Panc1 (cell line): ENCODE data around the gene TTC28. TPM values are rescaled to one million over a fixed set of nuclear protein-coding genes. Genes with fewer than 3 reads are reported as not detected.
"Not testable (repeated sequence)": the region's sequence is repeated elsewhere in the genome, so short reads cannot be mapped to it uniquely, and the experiment has no call there.

ENCODE experiments used
- ATAC-seq: fragments of 200-7000 bp; cut with Tn5 transposase; 2 replicates; pipeline ENCODE4 v1.9.1; 2020; ENCODE audit warnings: mild to moderate bottlenecking, moderate library complexity
- BruUV-seq: library from RNA; stranded (reverse); fragments of 400-500 nt; replicated peaks from 2 replicates; lab custom pipeline; 2021; lab: Mats Ljungman, UMichigan
- CTCF ChIA-PET: fragments of 300-600 bp; sonication (Branson Sonifier 250); formaldehyde crosslinking; loops from one replicate; lab custom pipeline; 2022; ENCODE audit warnings: antibody characterized with exemption; lab: Charles Lee
- POLR2A ChIA-PET: fragments of 300-600 bp; sonication (Branson Sonifier 250); formaldehyde crosslinking; loops from one replicate; lab custom pipeline; 2022; ENCODE audit warnings: antibody characterized with exemption; lab: Charles Lee
- DNase-seq: peaks from one replicate; pipeline ENCODE4 v3.0.0-alpha.2; 2010; ENCODE audit warnings: low read depth, low spot score
- H3K27ac ChIP-seq: 2 replicates; pipeline ENCODE4 v1.5.1; 2011; ENCODE audit warnings: mild to moderate bottlenecking, low read length, inconsistent platforms
- H3K27me3 ChIP-seq: fragments of 200-500 bp; sonication (Bioruptor generic); 2 replicates; pipeline ENCODE4 v1.6.0; 2014; ENCODE audit warnings: low read length, inconsistent platforms; ENCODE audit not compliant: control insufficient read depth, insufficient read depth
- H3K36me3 ChIP-seq: fragments of 200-500 bp; sonication (Bioruptor generic); 2 replicates; pipeline ENCODE4 v1.5.1; 2014; ENCODE audit warnings: inconsistent platforms, mild to moderate bottlenecking, low read length, moderate library complexity; ENCODE audit not compliant: control insufficient read depth, insufficient read depth
- H3K4me1 ChIP-seq: 2 replicates; pipeline ENCODE4 v1.5.1; 2011; ENCODE audit warnings: inconsistent platforms, mild to moderate bottlenecking, low read length, moderate library complexity; ENCODE audit not compliant: control insufficient read depth, insufficient read depth
- H3K4me3 ChIP-seq, 2 experiments: 2 replicates each; pipeline ENCODE4 v1.5.1; 2011 to 2012; ENCODE audit warnings: low read depth in 2 of 2, low read length in 2 of 2, mild to moderate bottlenecking in 2 of 2, inconsistent platforms in 1 of 2, moderate library complexity in 1 of 2
- H3K9me3 ChIP-seq: fragments of 200-500 bp; sonication (Bioruptor generic); 2 replicates; pipeline ENCODE4 v1.5.1; 2014; ENCODE audit warnings: low read depth, mild to moderate bottlenecking, inconsistent platforms, low read length, moderate library complexity; ENCODE audit not compliant: control insufficient read depth, insufficient read depth
- POLR2AphosphoS5 ChIP-seq: IDR thresholded peaks from 2 replicates; pipeline ENCODE4 v1.6.1; 2012; ENCODE audit warnings: mild to moderate bottlenecking, low read depth, low read length, moderate library complexity
- REST ChIP-seq, 2 experiments: IDR thresholded peaks; 2 replicates each; pipeline ENCODE4 v1.6.1; 2011 to 2012; ENCODE audit warnings: low read depth in 2 of 2, control low read depth in 1 of 2, low read length in 1 of 2, mild to moderate bottlenecking in 1 of 2, moderate library complexity in 1 of 2; ENCODE audit not compliant: insufficient read depth in 1 of 2
- SIN3A ChIP-seq: IDR thresholded peaks from 2 replicates; pipeline ENCODE4 v1.6.1; 2012; ENCODE audit warnings: low read depth, mild to moderate bottlenecking, low read length, moderate library complexity, borderline replicate concordance; ENCODE audit not compliant: insufficient read depth
- TCF7L2 ChIP-seq: IDR thresholded peaks from 2 replicates; pipeline ENCODE4 v1.6.1; 2011; ENCODE audit warnings: mild to moderate bottlenecking, low read depth, low read length, inconsistent platforms
- in situ Hi-C: cut with HindIII; loops from 2 replicates; pipeline ENCODE4 v1.10.0; 2016; ENCODE audit warnings: low sequenced_read_pairs, low pct_unique_long_range_greater_than_20kb
- intact Hi-C: fragments of 100-400 bp; cut with micrococcal nuclease; formaldehyde crosslinking; loops from one replicate; pipeline ENCODE4 v1.10.0; 2022; ENCODE audit not compliant: unreplicated experiment
- total RNA-seq: library from RNA; stranded (reverse); gene quantifications from one replicate; pipeline ENCODE4 v1.2.1, GENCODE V29; 2021; ENCODE audit not compliant: unreplicated experiment
- TF ChIP-seq, protein P1 (sequence below): fragments of 450-650 bp; IDR thresholded peaks from 2 replicates; pipeline ENCODE4 v1.5.1; 2017; ENCODE audit warnings: mild to moderate bottlenecking

The TTC28 gene
- total RNA-seq, 1 experiment from 2014 or later: 24.8 TPM

DNA sequence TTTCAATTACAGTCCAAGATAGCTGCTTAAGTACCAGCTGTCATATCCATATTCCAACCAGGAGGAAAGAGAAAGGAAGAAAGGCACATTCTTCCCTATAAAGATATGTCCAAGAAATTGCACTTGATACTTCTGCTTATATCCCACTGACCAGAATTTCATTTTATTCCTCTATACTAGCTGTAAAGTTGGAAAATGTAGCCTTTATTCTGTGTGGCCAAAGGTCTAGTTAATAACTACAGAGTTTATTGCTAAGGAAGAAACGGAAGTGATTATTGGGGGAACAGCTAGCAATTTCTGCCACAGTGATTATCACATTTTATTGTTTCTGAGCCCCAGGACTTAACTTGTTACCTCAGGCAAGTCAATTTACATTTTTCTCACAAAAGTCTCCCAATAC lies 213.8 kb downstream of the TTC28 start:
- no TSS peak for BruUV-seq

GRCh38 chr22:28464127-28464526 lies 215.5 kb downstream of the TTC28 start:
- Histone ChIP-seq H3K27me3 (no peaks in the 10 kb centered on the region), H3K9me3 (no peaks in the 10 kb centered on the region), H3K4me1 (no peaks in the 10 kb centered on the region), H3K27ac (no peak overlapping the region), H3K36me3 (no peaks in the 10 kb centered on the region), H3K4me3 (no peak overlapping the region)
- ChIA-PET CTCF (no interaction called here), POLR2A (no interaction called here)
- DNase-seq (no peak), ATAC-seq (no peak)
- TF ChIP-seq, protein P1, sequence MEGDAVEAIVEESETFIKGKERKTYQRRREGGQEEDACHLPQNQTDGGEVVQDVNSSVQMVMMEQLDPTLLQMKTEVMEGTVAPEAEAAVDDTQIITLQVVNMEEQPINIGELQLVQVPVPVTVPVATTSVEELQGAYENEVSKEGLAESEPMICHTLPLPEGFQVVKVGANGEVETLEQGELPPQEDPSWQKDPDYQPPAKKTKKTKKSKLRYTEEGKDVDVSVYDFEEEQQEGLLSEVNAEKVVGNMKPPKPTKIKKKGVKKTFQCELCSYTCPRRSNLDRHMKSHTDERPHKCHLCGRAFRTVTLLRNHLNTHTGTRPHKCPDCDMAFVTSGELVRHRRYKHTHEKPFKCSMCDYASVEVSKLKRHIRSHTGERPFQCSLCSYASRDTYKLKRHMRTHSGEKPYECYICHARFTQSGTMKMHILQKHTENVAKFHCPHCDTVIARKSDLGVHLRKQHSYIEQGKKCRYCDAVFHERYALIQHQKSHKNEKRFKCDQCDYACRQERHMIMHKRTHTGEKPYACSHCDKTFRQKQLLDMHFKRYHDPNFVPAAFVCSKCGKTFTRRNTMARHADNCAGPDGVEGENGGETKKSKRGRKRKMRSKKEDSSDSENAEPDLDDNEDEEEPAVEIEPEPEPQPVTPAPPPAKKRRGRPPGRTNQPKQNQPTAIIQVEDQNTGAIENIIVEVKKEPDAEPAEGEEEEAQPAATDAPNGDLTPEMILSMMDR: no peak
- no peak for TF ChIP-seq POLR2AphosphoS5
- no peak for TF ChIP-seq TCF7L2
- TF ChIP-seq SIN3A: no peak
- no peak for TF ChIP-seq REST (IDR thresholded peaks at IDR 0.05; ENCODE audit: insufficient read depth in 1 of 2, low read depth in 2 of 2, low read length in 1 of 2)
- BruUV-seq: no TSS peak
- intact Hi-C loops: no loop called here
- in situ Hi-C loops: no loop called here

More for the DNA sequence above, 213.8 kb downstream of the TTC28 start:
- Histone ChIP-seq H3K4me1 (no peaks in the 10 kb centered on the region), H3K36me3 (no peaks in the 10 kb centered on the region), H3K4me3 (no peak overlapping the region), H3K27me3 (no peaks in the 10 kb centered on the region), H3K27ac (no peak overlapping the region), H3K9me3 (no peaks in the 10 kb centered on the region)
- ChIA-PET POLR2A (no interaction called here), CTCF (no interaction called here)
- intact Hi-C loops: no loop called here
- TF ChIP-seq POLR2AphosphoS5 (no peak), SIN3A (no peak), REST (IDR thresholded peaks at IDR 0.05; ENCODE audit: insufficient read depth in 1 of 2, low read depth in 2 of 2, low read length in 1 of 2) (no peak), TCF7L2 (no peak)
- TF ChIP-seq, protein P1: no peak
- in situ Hi-C loops: no loop called here
- ATAC-seq (no peak), DNase-seq (no peak)

DNA sequence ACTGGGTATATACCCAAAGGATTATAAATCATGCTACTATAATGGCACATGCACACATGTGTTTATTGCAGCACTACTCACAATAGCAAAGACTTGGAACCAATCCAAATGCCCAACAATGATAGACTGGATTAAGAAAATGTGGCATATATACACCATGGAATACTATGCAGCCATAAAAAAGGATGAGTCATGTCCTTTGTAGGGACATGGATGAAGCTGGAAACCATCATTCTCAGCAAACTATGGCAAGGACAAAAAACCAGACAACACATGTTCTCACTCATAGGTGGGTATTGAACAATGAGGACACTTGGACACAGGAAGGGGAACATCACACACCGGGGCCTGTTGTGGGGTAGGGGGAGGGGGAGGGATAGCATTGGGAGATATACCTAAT lies 216.2 kb downstream of the TTC28 start:
- CTCF ChIA-PET, in situ Hi-C loops, H3K27me3 ChIP-seq, DNase-seq, ATAC-seq, POLR2A ChIA-PET, H3K4me1 ChIP-seq, H3K36me3 ChIP-seq, BruUV-seq, H3K9me3 ChIP-seq, H3K4me3 ChIP-seq, H3K27ac ChIP-seq, intact Hi-C loops: not testable (repeated sequence)
